H9 (cell line): ENCODE data around the gene RALGAPA2. TPM values are rescaled to one million over a fixed set of nuclear protein-coding genes. Genes with fewer than 3 reads are reported as not detected.

Experiments used
- DNase-seq: peaks from one replicate; pipeline ENCODE4 v3.0.0-alpha.2; 2017
- H2AFZ ChIP-seq: one replicate; pipeline ENCODE4 v1.6.1; 2013; ENCODE audit warnings: mild to moderate bottlenecking, low read length, control low read depth, moderate library complexity
- H2AK5ac ChIP-seq: 2 replicates; pipeline ENCODE4 v1.6.1; 2013; ENCODE audit warnings: low read length, control low read depth, mixed read lengths; ENCODE audit not compliant: insufficient read length
- H2BK120ac ChIP-seq: one replicate; pipeline ENCODE4 v1.6.1; 2013; ENCODE audit warnings: low read depth, mild to moderate bottlenecking, low read length, control low read depth, inconsistent platforms; ENCODE audit not compliant: poor library complexity, severe bottlenecking
- H2BK12ac ChIP-seq: 2 replicates; pipeline ENCODE4 v1.6.1; 2013; ENCODE audit warnings: low read length, control low read depth, mixed read lengths, low read depth; ENCODE audit not compliant: insufficient read length
- H2BK15ac ChIP-seq: 2 replicates; pipeline ENCODE4 v1.6.1; 2013; ENCODE audit warnings: low read depth, low read length, control low read depth
- H2BK20ac ChIP-seq: one replicate; pipeline ENCODE4 v1.6.1; 2013; ENCODE audit warnings: low read depth, mild to moderate bottlenecking, low read length, control low read depth, inconsistent platforms; ENCODE audit not compliant: poor library complexity, severe bottlenecking
- H2BK5ac ChIP-seq: 2 replicates; pipeline ENCODE4 v1.6.1; 2013; ENCODE audit warnings: low read length, control low read depth, mixed read lengths; ENCODE audit not compliant: insufficient read length
- H3K14ac ChIP-seq: 2 replicates; pipeline ENCODE4 v1.6.1; 2013; ENCODE audit warnings: low read length, control low read depth; ENCODE audit not compliant: insufficient read depth
- H3K18ac ChIP-seq: 2 replicates; pipeline ENCODE4 v1.6.1; 2013; ENCODE audit warnings: low read depth, mild to moderate bottlenecking, mixed read lengths, low read length, control low read depth; ENCODE audit not compliant: insufficient read length
- H3K23ac ChIP-seq: 2 replicates; pipeline ENCODE4 v1.6.1; 2013; ENCODE audit warnings: low read length, control low read depth, mixed read lengths, low read depth; ENCODE audit not compliant: insufficient read length
- H3K23me2 ChIP-seq: 2 replicates; pipeline ENCODE4 v1.6.1; 2013; ENCODE audit warnings: low read depth, mild to moderate bottlenecking, mixed read lengths, low read length, control low read depth; ENCODE audit not compliant: insufficient read length, poor library complexity, severe bottlenecking
- H3K27ac ChIP-seq: 2 replicates; pipeline ENCODE4 v1.5.1; 2013; ENCODE audit warnings: low read length, control low read depth, mixed read lengths, low read depth; ENCODE audit not compliant: insufficient read length
- H3K27me3 ChIP-seq: 2 replicates; pipeline ENCODE4 v1.6.1; 2013; ENCODE audit warnings: low read length, control low read depth, inconsistent platforms; ENCODE audit not compliant: insufficient read depth
- H3K4ac ChIP-seq: 2 replicates; pipeline ENCODE4 v1.6.1; 2013; ENCODE audit warnings: low read depth, mild to moderate bottlenecking, control low read depth, inconsistent platforms, low read length, moderate library complexity
- H3K4me1 ChIP-seq: 2 replicates; pipeline ENCODE4 v1.6.1; 2013; ENCODE audit warnings: low read length, control low read depth, inconsistent platforms; ENCODE audit not compliant: insufficient read depth
- H3K4me2 ChIP-seq: 2 replicates; pipeline ENCODE4 v1.6.1; 2013; ENCODE audit warnings: low read length, control low read depth, mixed read lengths; ENCODE audit not compliant: insufficient read length, insufficient read depth
- H3K56ac ChIP-seq: 2 replicates; pipeline ENCODE4 v1.6.1; 2013; ENCODE audit warnings: low read depth, mild to moderate bottlenecking, mixed read lengths, low read length, control low read depth; ENCODE audit not compliant: insufficient read length
- H3K79me1 ChIP-seq: 2 replicates; pipeline ENCODE4 v1.6.1; 2013; ENCODE audit warnings: low read depth, mild to moderate bottlenecking, moderate library complexity, low read length, control low read depth, inconsistent platforms; ENCODE audit not compliant: insufficient read depth, poor library complexity, severe bottlenecking
- H3K79me2 ChIP-seq: 2 replicates; pipeline ENCODE4 v1.6.1; 2013; ENCODE audit warnings: low read length, control low read depth, inconsistent platforms; ENCODE audit not compliant: insufficient read depth
- H3K9ac ChIP-seq: 2 replicates; pipeline ENCODE4 v1.6.1; 2013; ENCODE audit warnings: low read length, control low read depth, mixed read lengths; ENCODE audit not compliant: insufficient read length; ENCODE audit errors: extremely low read depth
- H3K9me3 ChIP-seq: one replicate; pipeline ENCODE4 v1.6.1; 2013; ENCODE audit warnings: low read depth, low read length, inconsistent platforms; ENCODE audit not compliant: control insufficient read depth
- H3T11ph ChIP-seq: one replicate; pipeline ENCODE4 v1.6.1; 2013; ENCODE audit warnings: mild to moderate bottlenecking, low read length, control low read depth, inconsistent platforms
- H4K20me1 ChIP-seq: one replicate; pipeline ENCODE4 v1.6.1; 2013; ENCODE audit not compliant: control insufficient read depth, insufficient read length, insufficient read depth
- H4K5ac ChIP-seq: 2 replicates; pipeline ENCODE4 v1.6.1; 2013; ENCODE audit warnings: low read depth, mild to moderate bottlenecking, mixed read lengths, low read length, control low read depth; ENCODE audit not compliant: insufficient read length
- H4K8ac ChIP-seq: replicated peaks from 2 replicates; pipeline ENCODE4 v1.6.1; 2013; ENCODE audit warnings: low read length, control low read depth, mixed read lengths, low read depth; ENCODE audit not compliant: insufficient read length
- H4K91ac ChIP-seq: 2 replicates; pipeline ENCODE4 v1.6.1; 2013; ENCODE audit warnings: low read depth, mild to moderate bottlenecking, moderate library complexity, mixed read lengths, low read length, control low read depth; ENCODE audit not compliant: insufficient read length
- H3K27ac Mint-ChIP-seq, 3 experiments: 2 replicates in 2 of 3; 3 replicates in 1 of 3; pipeline ENCODE4 v1.8.0; 2020 to 2021; ENCODE audit warnings: mixed read lengths in 3 of 3, mild to moderate bottlenecking in 1 of 3, moderate library complexity in 1 of 3
- H3K27me3 Mint-ChIP-seq: 2 replicates; pipeline ENCODE4 v1.8.0; 2021; ENCODE audit warnings: low read depth, mild to moderate bottlenecking, moderate library complexity, mixed read lengths
- H3K36me3 Mint-ChIP-seq, 3 experiments: 2 replicates in 2 of 3; 3 replicates in 1 of 3; pipeline ENCODE4 v1.8.0; 2020 to 2021; ENCODE audit warnings: low read depth in 3 of 3, mixed read lengths in 3 of 3; ENCODE audit not compliant: insufficient read depth in 1 of 3
- H3K4me1 Mint-ChIP-seq, 2 experiments: 2 replicates each; pipeline ENCODE4 v1.8.0; 2020; ENCODE audit warnings: mixed read lengths in 2 of 2
- H3K4me3 Mint-ChIP-seq, 2 experiments: 2 replicates in 1 of 2; 3 replicates in 1 of 2; pipeline ENCODE4 v1.8.0; 2020 to 2021; ENCODE audit warnings: mild to moderate bottlenecking in 2 of 2, mixed read lengths in 2 of 2, moderate library complexity in 1 of 2
- H3K9me3 Mint-ChIP-seq, 2 experiments: 2 replicates in 1 of 2; 3 replicates in 1 of 2; pipeline ENCODE4 v1.8.0; 2020; ENCODE audit warnings: mild to moderate bottlenecking in 2 of 2, mixed read lengths in 2 of 2, moderate library complexity in 1 of 2
- CTCF ChIP-seq: fragments of 200-600 bp; sonication (generic); conservative IDR thresholded peaks from 3 replicates; pipeline ENCODE4 v1.8.0; 2021; ENCODE audit warnings: antibody characterized with exemption, mild to moderate bottlenecking
- WGBS: extraction: QIAGEN DNeasy Blood & Tissue Kit; methylation state at CpG from one replicate; pipeline ENCODE4 v1.1.7; 2013; ENCODE audit warnings: missing lambda C conversion rate, low lambda C conversion rate, mixed read lengths; ENCODE audit not compliant: insufficient read length; ENCODE audit errors: extremely low coverage; 5-methylcytosine and 5-hydroxymethylcytosine counted together
- total RNA-seq: library from RNA; stranded (reverse); gene quantifications from 2 replicates; pipeline ENCODE4 v1.2.1, GENCODE V29; 2021

RALGAPA2 gene
- total RNA-seq, 1 experiment from 2014 or later: 16.6 TPM

GRCh38 chr20:20527661-20528060 lies 184.8 kb downstream of the RALGAPA2 start:
- H3K27ac Mint-ChIP-seq: peak overlapping the region in 1 of 3 experiments; percentile 35; a peak in 2 of 7 replicates
- Histone ChIP-seq H2BK5ac (no peak overlapping the region), H3K23ac (no peak overlapping the region), H4K8ac (no peak overlapping the region), H3K4ac (no peak overlapping the region), H2AK5ac (no peak overlapping the region), H4K5ac (no peak overlapping the region), H3K18ac (no peak overlapping the region), H4K20me1 (no peaks in the 10 kb centered on the region), H3K79me1 (no peaks in the 10 kb centered on the region), H2BK20ac (no peak overlapping the region), H3K4me1 (peaks cover 2% of the 10 kb centered on the region; the same call in 1 of the 2 replicates), H3K27me3 (no peaks in the 10 kb centered on the region), H2AFZ (no peak overlapping the region), H3T11ph (no peak overlapping the region), H3K23me2 (no peaks in the 10 kb centered on the region), H3K27ac (no peak overlapping the region), H2BK15ac (no peak overlapping the region), H4K91ac (no peak overlapping the region), H3K9ac (no peak overlapping the region), H3K79me2 (no peaks in the 10 kb centered on the region), H3K56ac (no peak overlapping the region), H3K4me2 (no peak overlapping the region), H3K14ac (no peak overlapping the region; the same call in 1 of the 2 replicates), H3K9me3 (no peaks in the 10 kb centered on the region), H2BK12ac (no peak overlapping the region), H2BK120ac (no peak overlapping the region)
- peaks cover 6 to 7% of the 10 kb centered on the region in 2 experiments; a peak in 2 of 4 replicates for H3K4me1 Mint-ChIP-seq
- no peaks in the 10 kb centered on the region; the same call in 1 of the 2 replicates for H3K27me3 Mint-ChIP-seq
- WGBS: no CpG with 5 or more reads among the region's 4 CpGs
- H3K9me3 Mint-ChIP-seq: no peaks in the 10 kb centered on the region
- no peak for TF ChIP-seq CTCF
- DNase-seq: no peak
- peaks cover 0 to 3% (median 2%) of the 10 kb centered on the region in 3 experiments; a peak in 2 of 7 replicates for H3K36me3 Mint-ChIP-seq
- no peak overlapping the region for H3K4me3 Mint-ChIP-seq
